ENCODE measurements around the gene SAMD1.

The SAMD1 gene

DNA sequence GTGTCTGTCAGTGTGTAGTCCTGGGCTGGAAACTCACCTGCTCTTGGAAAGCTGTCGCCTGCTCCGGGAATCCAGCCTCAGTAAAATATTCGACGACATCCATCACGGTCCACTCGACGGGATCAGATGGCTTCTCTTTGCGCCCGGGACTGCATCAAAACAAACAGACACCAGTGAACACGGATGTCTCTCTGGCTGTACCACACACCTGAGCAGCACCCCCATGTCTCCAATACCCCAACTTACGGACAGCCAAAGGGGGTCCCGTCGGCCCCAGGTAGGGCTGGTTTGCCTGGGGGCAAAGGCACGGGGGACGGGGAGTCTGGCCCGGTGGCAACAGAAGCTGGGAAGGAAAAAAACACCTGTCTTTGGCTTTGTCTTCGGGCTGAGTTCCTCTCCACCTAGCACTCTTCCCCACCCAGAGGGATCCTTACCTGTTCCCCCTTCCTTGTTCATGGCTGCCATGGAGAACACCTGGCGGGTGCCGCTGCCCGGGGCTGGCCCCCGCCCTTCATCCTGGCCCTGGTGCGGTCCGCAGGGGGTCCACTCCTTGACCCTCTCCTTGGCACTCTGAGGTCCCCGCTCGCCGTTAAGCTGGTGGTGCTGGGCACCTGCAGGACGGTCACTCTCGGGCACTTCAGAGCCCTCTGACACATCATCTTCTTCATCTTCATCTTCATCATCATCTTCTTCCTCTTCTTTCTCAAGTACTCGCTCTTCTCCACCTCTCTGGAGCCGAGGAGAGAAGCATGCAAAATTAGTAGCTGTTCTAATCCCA is 1.7 kb downstream of the SAMD1 start:
- DNase-seq = no peak

DNA sequence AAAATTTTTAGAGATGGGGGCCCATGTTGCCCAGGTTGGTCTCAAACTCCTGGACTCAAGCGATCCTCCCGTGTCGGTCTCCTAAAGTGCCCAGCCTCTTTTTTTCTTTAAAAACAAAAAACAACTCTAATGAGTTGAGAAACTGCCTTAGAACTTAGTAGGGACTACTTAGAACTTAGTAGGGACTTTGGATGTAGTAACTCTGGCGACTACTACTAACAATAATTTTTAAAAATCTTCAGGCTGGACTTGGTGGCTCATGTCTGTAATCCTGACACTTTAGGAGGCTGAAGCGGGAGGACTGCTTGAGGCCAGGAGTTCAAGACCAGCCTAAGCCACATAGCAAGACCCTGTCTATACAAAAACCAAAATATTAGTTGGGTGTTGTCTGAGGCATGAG is 4.5 kb downstream of the SAMD1 start:
- DNase-seq = no peak

GRCh38 chr19:14085309-14085995 is 5.1 kb downstream of the SAMD1 start, which contains the start of gene C19orf67:
TSS of gene C19orf67 (minus strand) at chr19:14085783. CDS start at chr19:14085627, 156 bp downstream.
- no peak for DNase-seq

DNA sequence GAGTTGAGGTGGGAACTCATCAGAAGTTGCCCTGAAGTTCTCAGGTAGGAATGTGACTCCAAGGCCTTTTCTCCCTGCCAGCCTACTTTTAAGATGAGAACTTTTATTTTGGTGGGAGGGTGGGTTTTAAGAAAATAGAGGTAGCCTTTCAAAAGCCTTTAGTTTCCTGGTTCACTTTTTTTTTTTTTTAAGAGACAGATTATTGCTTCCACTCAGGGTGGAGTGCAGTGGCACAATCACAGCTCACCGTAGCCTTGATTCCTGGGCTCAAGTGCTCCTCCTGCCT is 7.9 kb downstream of the SAMD1 start:
- no peak for DNase-seq

DNA sequence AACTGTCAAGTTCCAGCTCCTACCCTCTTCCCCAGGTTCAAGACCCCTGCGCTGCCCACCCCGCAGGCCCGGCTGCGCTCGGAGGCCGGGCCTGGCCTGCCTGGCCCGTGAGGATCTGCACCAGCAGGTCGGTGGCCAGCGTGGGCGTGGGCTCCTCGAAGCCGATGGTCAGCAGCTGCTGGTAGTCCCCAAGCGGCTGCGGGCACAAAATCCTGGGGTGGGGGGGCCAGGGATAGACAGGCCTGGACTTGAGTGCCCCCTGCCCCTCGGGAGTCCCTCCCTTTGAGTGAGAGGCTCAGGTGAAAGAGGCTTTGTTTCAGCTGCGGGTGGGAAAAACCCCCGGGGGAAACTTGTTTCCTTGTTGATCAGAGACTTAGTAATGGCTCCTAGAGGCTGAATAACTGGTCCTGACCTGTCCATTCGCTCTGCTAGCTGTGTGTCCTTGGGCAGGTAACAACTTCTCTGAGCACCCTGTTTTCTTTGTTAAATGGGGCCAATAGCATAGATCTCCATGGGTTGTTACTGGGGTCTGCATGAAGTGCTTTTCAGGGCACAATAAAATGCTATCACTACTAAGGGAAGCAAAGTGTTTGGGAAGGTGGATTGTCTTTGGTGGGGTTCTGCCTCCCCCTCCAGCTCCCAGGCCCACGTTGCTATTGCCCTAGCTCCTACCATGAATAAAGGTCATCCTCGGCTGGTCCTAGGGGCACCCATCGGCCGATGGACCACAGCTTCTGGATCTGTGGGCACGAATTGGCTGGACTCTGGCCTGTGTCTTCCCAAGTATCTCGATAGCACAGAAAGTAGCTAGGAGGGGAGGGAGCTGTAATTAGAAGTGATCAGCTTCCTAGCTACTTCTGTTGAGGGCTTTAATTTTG is 8.5 kb downstream of the SAMD1 start:
- DNase-seq = no peak

DNA sequence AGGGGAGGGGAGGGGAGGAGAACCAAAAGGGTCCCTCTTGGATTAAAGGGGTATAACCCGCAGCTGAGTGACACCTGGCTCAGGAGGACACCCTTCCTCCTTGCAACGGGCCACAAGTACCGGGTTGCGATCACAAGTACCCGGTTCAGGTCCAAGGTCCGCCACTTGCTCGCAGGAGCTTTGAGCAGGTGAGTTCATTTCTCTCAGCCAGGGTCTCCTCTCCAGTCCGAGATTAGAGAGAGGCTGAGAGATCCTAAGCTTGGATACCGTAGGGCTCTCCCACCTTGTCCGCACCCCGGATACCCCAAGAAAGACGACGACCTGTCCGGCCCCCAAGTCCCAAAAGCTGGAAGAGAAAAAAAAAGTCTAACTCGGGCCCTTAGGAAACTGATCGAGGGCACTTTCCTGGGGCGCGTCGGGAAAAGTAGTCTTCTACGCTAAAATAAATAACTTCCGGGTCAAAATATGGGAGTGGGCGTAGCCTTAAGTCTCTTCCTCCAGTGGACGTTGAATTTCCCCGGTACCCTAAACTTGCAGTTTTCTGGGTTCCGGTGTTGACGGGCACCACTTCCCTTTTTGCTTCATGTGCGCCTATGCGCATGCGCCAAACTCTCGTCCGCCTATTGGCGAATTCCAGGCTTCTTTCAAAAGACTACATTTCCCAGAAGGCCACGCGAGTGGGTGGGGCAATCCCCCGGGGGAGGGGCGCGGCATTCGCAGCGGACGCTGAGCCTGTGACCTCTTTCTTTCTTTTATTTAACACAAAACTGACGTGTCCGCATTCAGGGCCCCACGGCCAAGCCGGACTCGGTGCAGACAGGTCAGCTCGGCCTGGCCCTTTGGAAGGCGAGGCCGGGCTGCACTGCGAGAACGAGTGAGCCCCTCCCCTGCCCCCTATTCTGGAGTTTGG is 9.4 kb downstream of the SAMD1 start:
- peak; percentile 99 for DNase-seq

GRCh38 chr19:14078411-14078810 is 12.1 kb downstream of the SAMD1 start:
- no peak for DNase-seq

DNA sequence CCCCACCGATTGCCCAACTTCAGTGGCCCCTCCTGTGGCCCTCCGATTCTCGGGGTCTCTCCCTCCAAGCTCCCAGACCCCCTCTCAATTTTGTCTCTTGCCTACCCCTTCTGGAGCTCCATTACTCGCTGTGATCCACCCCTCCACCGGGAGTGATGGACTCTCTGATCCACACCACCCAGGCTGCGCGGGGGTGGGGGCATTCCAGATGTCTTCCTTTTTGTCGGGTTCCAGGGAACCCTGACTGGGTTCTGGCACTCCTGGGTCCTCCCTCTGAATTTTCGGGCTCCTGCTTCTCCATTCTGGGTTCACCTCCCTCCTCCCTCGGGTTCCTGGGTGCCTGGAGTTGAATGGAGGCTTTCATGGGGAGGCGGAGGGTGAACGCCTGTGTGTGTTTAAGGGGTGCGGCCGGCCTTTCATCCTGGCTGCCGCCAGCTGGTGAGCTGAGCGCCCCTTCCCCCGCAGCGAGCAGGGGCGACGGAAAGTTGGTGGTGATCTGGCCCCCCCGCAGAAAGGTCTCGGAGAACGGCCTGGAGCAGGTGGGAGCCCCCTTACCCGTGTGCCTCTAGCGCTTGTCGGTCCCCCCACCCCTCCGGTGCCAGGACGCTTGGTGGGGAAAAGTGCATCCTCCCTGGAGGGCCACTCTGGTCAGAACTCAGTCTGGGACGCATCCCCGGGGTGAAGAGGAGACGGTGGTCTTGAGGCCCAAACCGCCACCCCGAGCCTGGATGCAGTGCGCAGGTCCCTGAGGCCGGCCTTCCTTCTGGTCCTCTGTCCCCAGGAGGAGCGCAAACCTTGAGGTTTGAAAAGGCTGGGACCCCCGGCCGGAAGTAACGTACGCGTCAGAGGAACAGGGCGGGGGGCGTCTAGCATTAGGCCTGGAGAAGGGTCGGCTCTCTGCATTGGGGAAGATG is 16.4 kb downstream of the SAMD1 start:
- no peak for DNase-seq

GRCh38 chr19:14073261-14073924 is 17.2 kb downstream of the SAMD1 start:
- DNase-seq = no peak

GRCh38 chr19:14072535-14073260 is 17.9 kb downstream of the SAMD1 start, which contains the start of gene MISP3:
TSS of gene MISP3 (plus strand) at chr19:14072786. CDS start at chr19:14073310, 524 bp downstream.
- no peak for DNase-seq

- DNase-seq = no peak
Observed at GRCh38 chr19:14070268-14071050, 20.1 kb downstream of the SAMD1 start.

- no peak for DNase-seq
Observed at GRCh38 chr19:14066134-14066533, 24.4 kb downstream of the SAMD1 start.

GRCh38 chr19:14063105-14063504 is 27.4 kb downstream of the SAMD1 start:
- DNase-seq = no peak

DNA sequence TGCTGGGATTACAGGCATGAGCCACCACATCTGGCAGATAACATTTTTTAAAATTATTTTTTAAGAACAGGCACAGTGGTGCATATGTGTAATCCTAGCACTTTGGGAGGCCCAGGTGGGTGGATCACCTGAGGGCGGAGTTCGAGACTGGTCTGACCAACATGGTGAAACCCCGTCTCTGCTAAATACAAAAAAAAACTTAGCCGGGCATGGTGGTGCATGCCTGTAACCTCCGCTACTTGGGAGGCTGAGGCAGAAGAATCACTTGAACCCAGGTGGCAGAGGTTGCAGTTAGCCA is 28.0 kb downstream of the SAMD1 start:
- no peak for DNase-seq

DNA sequence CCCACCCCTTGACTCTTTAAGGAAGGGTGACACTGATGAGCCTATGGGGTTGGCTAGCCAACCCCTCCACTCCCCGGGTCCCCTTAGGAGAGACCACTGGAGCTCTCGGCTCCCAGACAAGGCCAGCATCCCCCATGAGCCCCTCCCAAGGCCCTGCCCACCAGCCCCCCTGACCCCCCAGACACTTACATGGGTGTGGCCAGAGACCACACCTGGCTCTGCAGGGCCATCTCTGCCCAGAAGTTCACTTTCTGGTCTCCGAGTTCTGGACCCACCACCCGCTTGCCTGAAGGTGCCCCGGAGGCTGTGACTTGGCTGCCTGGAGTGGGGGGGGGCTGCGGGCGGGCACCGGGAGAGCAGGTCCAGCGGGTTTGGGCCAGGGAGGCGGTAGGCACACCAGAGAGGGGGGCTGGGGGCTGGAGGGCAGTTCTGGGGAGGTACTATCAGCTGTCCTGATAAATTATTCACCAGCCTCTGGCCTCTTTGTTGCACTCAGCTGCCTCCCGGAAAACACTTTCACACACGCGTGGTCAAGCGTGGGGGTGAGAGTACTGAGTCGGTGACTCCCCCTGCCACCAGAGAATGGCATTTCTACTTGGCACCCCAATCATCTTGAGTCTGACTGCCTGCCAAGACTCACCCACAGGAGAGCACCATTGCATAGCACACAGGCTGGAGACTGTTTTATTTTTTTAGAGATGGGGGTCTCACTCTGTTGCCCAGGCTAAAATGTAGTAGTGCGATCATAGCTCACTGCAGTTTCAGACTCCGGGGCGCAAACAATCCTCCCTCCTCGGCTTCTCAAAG is 28.6 kb downstream of the SAMD1 start, which contains the start of gene PALM3:
PALM3 (minus strand) TSS at position 326 of the 807 bp plus-strand sequence; CDS start at position 230, 96 bp downstream.
- DNase-seq = no peak

- no peak for DNase-seq
Observed at GRCh38 chr19:14061081-14061749, 29.3 kb downstream of the SAMD1 start.

DNA sequence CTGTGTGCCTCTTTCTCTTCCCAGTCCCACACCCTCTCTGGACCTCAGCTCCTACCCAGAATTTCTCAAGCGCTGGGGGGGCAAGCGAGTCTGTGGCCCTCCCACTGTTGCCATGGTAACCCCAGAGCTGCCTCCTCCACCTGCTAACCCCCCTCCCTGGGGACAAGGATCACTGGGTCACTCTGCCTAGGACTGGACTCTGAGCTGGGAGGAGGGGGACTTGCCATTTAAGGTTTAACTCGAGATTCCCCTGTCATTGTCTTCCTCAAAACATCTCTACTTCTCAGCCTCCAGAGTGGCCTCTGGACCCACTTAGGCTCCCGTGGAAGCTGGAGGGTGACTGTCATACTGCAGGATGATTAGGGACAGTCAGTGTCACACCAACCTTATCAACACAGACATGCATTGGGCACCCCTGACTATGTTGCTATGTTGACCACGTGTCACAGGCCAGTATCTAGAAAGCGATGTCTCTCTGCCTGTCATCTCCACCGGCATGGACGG is 30.8 kb downstream of the SAMD1 start:
- DNase-seq = no peak

- no peak for DNase-seq
Observed at GRCh38 chr19:14059093-14059480, 31.5 kb downstream of the SAMD1 start.
